Measurements from ENCODE around the gene ADAT1. TPM values are rescaled to one million over a fixed set of nuclear protein-coding genes. Genes with fewer than 3 reads are reported as not detected.

ADAT1 gene
- polyA plus RNA-seq, 1 of the 3 experiments (the other 2 are of a cell fraction): 51.1 TPM

DNA sequence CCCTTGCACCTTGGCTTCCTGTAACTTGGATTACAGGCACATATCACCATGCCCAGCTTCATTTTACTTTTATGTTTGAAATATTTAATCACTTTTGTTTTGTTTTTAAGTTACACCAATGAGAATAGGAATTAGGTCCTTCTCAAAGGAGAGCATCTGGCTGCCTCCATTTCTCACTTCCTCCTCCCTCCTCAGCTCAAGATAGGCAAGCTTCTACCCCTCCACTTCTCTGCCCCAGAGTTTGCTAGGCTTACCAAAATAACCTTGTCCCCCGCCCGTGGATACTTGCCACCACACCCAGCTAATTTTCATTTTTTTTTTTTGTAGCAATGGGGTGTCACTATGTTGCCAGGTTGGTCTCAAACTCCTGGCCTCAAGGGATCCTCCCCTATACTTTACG, 39.0 kb downstream of the ADAT1 start:
- POLR2A ChIA-PET: interaction anchor here (0.7 kb wide), 1 partner anchor 26 kb away, joined by 3 read pairs; no protein-coding TSS in a partner anchor
- no peaks in the 10 kb centered on the region for H3K27me3 ChIP-seq (ENCODE audit: insufficient read depth)

DNA sequence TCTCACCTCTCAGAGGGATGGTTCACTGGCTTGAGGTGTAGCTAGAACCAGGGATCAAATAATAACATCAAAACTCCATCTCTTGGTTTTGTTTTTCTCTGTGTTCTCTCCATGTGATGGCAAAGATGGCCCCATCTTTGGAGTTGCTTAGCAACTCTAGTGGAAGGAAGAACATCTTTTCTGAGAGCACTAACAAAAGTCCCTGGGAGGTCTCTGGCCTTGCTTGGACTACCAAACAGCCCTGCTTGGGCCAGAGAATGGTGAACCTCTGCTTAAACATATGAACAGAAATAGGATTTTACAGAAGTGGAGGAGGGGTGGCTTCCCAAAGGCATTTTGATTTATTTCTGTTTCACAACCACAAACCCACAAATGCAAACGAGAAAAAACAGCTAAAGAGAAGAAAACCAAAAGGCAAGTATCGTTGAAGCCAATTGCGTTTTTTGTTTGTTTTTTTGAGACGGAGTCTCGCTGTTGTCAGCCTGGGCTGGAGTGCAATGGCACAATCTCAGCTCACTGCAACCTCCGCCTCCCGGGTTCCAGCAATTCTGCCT, 43.7 kb downstream of the ADAT1 start:
- H2AFZ ChIP-seq (ENCODE audit: low read depth): no peak overlapping the region
- no peak overlapping the region for H3K27ac ChIP-seq (ENCODE audit: low read depth in 2 of 2, low read length in 1 of 2)
- no peaks in the 10 kb centered on the region for H3K9me2 ChIP-seq
- CTCF ChIA-PET: interaction anchor here (1.4 kb wide), 1 partner anchor 12 kb away, joined by 4 read pairs; no protein-coding TSS in a partner anchor
- H3K79me2 ChIP-seq (ENCODE audit: insufficient read depth): peaks cover 5% of the 10 kb centered on the region; the same call in 1 of the 2 replicates
- POLR2A ChIA-PET: no interaction called here
- H4K20me1 ChIP-seq (ENCODE audit: insufficient read depth): no peaks in the 10 kb centered on the region
- no peaks in the 10 kb centered on the region for H3K27me3 ChIP-seq (ENCODE audit: insufficient read depth)
- no peaks in the 10 kb centered on the region for H3F3A ChIP-seq (replicated peaks; ENCODE audit: insufficient read depth)
- no peak for DNase-seq
- no peak overlapping the region for H3K4me3 ChIP-seq (ENCODE audit: low read depth in 2 of 2, low read length in 1 of 2)
- WGBS (ENCODE audit: low lambda C conversion rate): 97% methylated on average over 7 of the region's 7 CpGs
- no peaks in the 10 kb centered on the region for H3K4me1 ChIP-seq (ENCODE audit: control insufficient read depth in 1 of 2, insufficient read depth in 2 of 2, low read depth in 1 of 2, low read length in 1 of 2)
- H3K9ac ChIP-seq: no peak overlapping the region
- H3K9me3 ChIP-seq: no peaks in the 10 kb centered on the region
- no peak overlapping the region for H3K4me2 ChIP-seq
- H3K36me3 ChIP-seq (replicated peaks in 1 of 2; ENCODE audit: control insufficient read depth in 1 of 2, insufficient read depth in 2 of 2, low read length in 1 of 2): peaks cover 31 to 48% of the 10 kb centered on the region in 2 experiments
- TF ChIP-seq TAF1 (IDR thresholded peaks at IDR 0.05; ENCODE audit: borderline replicate concordance, low read depth, low read length) (no peak), EZH2phosphoT487 (IDR thresholded peaks at IDR 0.05; ENCODE audit: borderline replicate concordance, low read depth) (no peak), FOXM1 (IDR thresholded peaks at IDR 0.05; ENCODE audit: low read depth) (no peak), RAD21 (IDR thresholded peaks at IDR 0.05; ENCODE audit: low read length) (no peak), MXI1 (IDR thresholded peaks at IDR 0.05; ENCODE audit: low read depth, low read length) (no peak), GATA2 (CRISPR knock-in tag; IDR thresholded peaks at IDR 0.05) (no peak), FOXJ3 (CRISPR knock-in tag; IDR thresholded peaks at IDR 0.05) (no peak), YY1 (IDR thresholded peaks at IDR 0.05; ENCODE audit: low read depth) (no peak), RXRA (IDR thresholded peaks at IDR 0.05; ENCODE audit: borderline replicate concordance, low read depth) (no peak)
- TF ChIP-seq, protein P1, sequence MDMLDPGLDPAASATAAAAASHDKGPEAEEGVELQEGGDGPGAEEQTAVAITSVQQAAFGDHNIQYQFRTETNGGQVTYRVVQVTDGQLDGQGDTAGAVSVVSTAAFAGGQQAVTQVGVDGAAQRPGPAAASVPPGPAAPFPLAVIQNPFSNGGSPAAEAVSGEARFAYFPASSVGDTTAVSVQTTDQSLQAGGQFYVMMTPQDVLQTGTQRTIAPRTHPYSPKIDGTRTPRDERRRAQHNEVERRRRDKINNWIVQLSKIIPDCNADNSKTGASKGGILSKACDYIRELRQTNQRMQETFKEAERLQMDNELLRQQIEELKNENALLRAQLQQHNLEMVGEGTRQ (IDR thresholded peaks at IDR 0.05; ENCODE audit: borderline replicate concordance, low read depth, low read length): no peak
- TF ChIP-seq, protein P2, sequence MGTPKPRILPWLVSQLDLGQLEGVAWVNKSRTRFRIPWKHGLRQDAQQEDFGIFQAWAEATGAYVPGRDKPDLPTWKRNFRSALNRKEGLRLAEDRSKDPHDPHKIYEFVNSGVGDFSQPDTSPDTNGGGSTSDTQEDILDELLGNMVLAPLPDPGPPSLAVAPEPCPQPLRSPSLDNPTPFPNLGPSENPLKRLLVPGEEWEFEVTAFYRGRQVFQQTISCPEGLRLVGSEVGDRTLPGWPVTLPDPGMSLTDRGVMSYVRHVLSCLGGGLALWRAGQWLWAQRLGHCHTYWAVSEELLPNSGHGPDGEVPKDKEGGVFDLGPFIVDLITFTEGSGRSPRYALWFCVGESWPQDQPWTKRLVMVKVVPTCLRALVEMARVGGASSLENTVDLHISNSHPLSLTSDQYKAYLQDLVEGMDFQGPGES (IDR thresholded peaks at IDR 0.05; ENCODE audit: low read depth, low read length): no peak
- TF ChIP-seq, protein P3, sequence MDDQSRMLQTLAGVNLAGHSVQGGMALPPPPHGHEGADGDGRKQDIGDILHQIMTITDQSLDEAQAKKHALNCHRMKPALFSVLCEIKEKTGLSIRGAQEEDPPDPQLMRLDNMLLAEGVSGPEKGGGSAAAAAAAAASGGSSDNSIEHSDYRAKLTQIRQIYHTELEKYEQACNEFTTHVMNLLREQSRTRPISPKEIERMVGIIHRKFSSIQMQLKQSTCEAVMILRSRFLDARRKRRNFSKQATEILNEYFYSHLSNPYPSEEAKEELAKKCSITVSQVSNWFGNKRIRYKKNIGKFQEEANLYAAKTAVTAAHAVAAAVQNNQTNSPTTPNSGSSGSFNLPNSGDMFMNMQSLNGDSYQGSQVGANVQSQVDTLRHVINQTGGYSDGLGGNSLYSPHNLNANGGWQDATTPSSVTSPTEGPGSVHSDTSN (IDR thresholded peaks at IDR 0.05): no peak

More for the DNA sequence above, 39.0 kb downstream of the ADAT1 start:
- DNase-seq: no peak
- no peaks in the 10 kb centered on the region for H3F3A ChIP-seq (replicated peaks; ENCODE audit: insufficient read depth)
- H3K36me3 ChIP-seq (replicated peaks in 1 of 2; ENCODE audit: control insufficient read depth in 1 of 2, insufficient read depth in 2 of 2, low read length in 1 of 2): peaks cover 8 to 12% of the 10 kb centered on the region in 2 experiments
- H3K9me2 ChIP-seq: no peaks in the 10 kb centered on the region
- no peak overlapping the region for H3K27ac ChIP-seq (ENCODE audit: low read depth in 2 of 2, low read length in 1 of 2)
- TF ChIP-seq, protein P4, sequence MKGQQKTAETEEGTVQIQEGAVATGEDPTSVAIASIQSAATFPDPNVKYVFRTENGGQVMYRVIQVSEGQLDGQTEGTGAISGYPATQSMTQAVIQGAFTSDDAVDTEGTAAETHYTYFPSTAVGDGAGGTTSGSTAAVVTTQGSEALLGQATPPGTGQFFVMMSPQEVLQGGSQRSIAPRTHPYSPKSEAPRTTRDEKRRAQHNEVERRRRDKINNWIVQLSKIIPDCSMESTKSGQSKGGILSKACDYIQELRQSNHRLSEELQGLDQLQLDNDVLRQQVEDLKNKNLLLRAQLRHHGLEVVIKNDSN (IDR thresholded peaks at IDR 0.05; ENCODE audit: borderline replicate concordance, low read depth): no peak
- TF ChIP-seq TAF1 (IDR thresholded peaks at IDR 0.05; ENCODE audit: borderline replicate concordance, low read depth, low read length): no peak
- TF ChIP-seq NFIC (IDR thresholded peaks at IDR 0.05; ENCODE audit: borderline replicate concordance): no peak
- no peak for TF ChIP-seq TCF12 (IDR thresholded peaks at IDR 0.05)
- TF ChIP-seq, protein P5, sequence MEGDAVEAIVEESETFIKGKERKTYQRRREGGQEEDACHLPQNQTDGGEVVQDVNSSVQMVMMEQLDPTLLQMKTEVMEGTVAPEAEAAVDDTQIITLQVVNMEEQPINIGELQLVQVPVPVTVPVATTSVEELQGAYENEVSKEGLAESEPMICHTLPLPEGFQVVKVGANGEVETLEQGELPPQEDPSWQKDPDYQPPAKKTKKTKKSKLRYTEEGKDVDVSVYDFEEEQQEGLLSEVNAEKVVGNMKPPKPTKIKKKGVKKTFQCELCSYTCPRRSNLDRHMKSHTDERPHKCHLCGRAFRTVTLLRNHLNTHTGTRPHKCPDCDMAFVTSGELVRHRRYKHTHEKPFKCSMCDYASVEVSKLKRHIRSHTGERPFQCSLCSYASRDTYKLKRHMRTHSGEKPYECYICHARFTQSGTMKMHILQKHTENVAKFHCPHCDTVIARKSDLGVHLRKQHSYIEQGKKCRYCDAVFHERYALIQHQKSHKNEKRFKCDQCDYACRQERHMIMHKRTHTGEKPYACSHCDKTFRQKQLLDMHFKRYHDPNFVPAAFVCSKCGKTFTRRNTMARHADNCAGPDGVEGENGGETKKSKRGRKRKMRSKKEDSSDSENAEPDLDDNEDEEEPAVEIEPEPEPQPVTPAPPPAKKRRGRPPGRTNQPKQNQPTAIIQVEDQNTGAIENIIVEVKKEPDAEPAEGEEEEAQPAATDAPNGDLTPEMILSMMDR (IDR thresholded peaks at IDR 0.05): no peak
- no peak for TF ChIP-seq YY1 (IDR thresholded peaks at IDR 0.05; ENCODE audit: low read depth)
- TF ChIP-seq, protein P3 (IDR thresholded peaks at IDR 0.05): no peak
- TF ChIP-seq MXI1 (IDR thresholded peaks at IDR 0.05; ENCODE audit: low read depth, low read length): no peak
- no peak for TF ChIP-seq RXRA (IDR thresholded peaks at IDR 0.05; ENCODE audit: borderline replicate concordance, low read depth)
- TF ChIP-seq EP300 (IDR thresholded peaks at IDR 0.05; ENCODE audit: borderline replicate concordance in 1 of 2, low read depth in 1 of 2, low read length in 1 of 2): no peak
- no peak for TF ChIP-seq FOXJ3 (CRISPR knock-in tag; IDR thresholded peaks at IDR 0.05)
- CTCF ChIA-PET: no interaction called here
- no peaks in the 10 kb centered on the region for H3K79me2 ChIP-seq (ENCODE audit: insufficient read depth)
- no peaks in the 10 kb centered on the region for H3K9me3 ChIP-seq
- H3K9ac ChIP-seq: no peak overlapping the region
- 91% methylated on average over 3 of the region's 3 CpGs for WGBS (ENCODE audit: low lambda C conversion rate)
- H3K4me1 ChIP-seq (ENCODE audit: control insufficient read depth in 1 of 2, insufficient read depth in 2 of 2, low read depth in 1 of 2, low read length in 1 of 2): no peaks in the 10 kb centered on the region
- no peak overlapping the region for H3K4me3 ChIP-seq (ENCODE audit: low read depth in 2 of 2, low read length in 1 of 2)
- H3K4me2 ChIP-seq: no peak overlapping the region
- no peak overlapping the region for H2AFZ ChIP-seq (ENCODE audit: low read depth)
- H4K20me1 ChIP-seq (ENCODE audit: insufficient read depth): no peaks in the 10 kb centered on the region
